Mesodermal cell (in vitro differentiated cells): Measurements from ENCODE around the gene SCGB1A1.

ENCODE experiments used
- H3K27ac ChIP-seq: 2 replicates; pipeline ENCODE4 v1.7.0; 2013; ENCODE audit warnings: mild to moderate bottlenecking, low read depth, low read length, moderate library complexity; ENCODE audit not compliant: severe bottlenecking
- H3K36me3 ChIP-seq: 2 replicates; pipeline ENCODE4 v1.7.1; 2013; ENCODE audit warnings: mild to moderate bottlenecking, low read length, moderate library complexity; ENCODE audit not compliant: control insufficient read depth, insufficient read depth
- H3K4me1 ChIP-seq: one replicate; pipeline ENCODE4 v1.7.1; 2013; ENCODE audit warnings: mild to moderate bottlenecking, low read length; ENCODE audit not compliant: insufficient read depth, control insufficient read depth, poor library complexity, severe bottlenecking
- H3K4me3 ChIP-seq: 2 replicates; pipeline ENCODE4 v1.7.0; 2013; ENCODE audit warnings: low read length, control low read depth, mild to moderate bottlenecking; ENCODE audit not compliant: insufficient read depth, poor library complexity, severe bottlenecking; ENCODE audit errors: extremely low read depth
- H3K9me3 ChIP-seq: 2 replicates; pipeline ENCODE4 v1.7.1; 2013; ENCODE audit warnings: mild to moderate bottlenecking, low read length, moderate library complexity; ENCODE audit not compliant: control insufficient read depth
- WGBS, 2 experiments: methylation state at CpG; one replicate each; pipeline ENCODE4 v1.1.5; 2013; ENCODE audit warnings: missing lambda C conversion rate in 2 of 2; ENCODE audit not compliant: insufficient coverage in 2 of 2; 5-methylcytosine and 5-hydroxymethylcytosine counted together

The SCGB1A1 gene

GRCh38 chr11:62387381-62387780 is 31.5 kb upstream of the SCGB1A1 start:
- no peak overlapping the region for H3K27ac ChIP-seq
- no peaks in the 10 kb centered on the region for H3K36me3 ChIP-seq
- H3K4me3 ChIP-seq, result no peak overlapping the region
- 80 to 92% methylated on average over 2 to 3 of the region's 3 CpGs for WGBS, 2 experiments
- H3K9me3 ChIP-seq, result no peaks in the 10 kb centered on the region
- H3K4me1 ChIP-seq, result peaks cover 4% of the 10 kb centered on the region

GRCh38 chr11:62388999-62389398 is 29.8 kb upstream of the SCGB1A1 start:
- no peaks in the 10 kb centered on the region for H3K9me3 ChIP-seq
- WGBS, 2 experiments, result 87 to 95% methylated on average over 8 to 9 of the region's 11 CpGs

GRCh38 chr11:62390237-62390636 is 28.6 kb upstream of the SCGB1A1 start:
- Histone ChIP-seq H3K9me3 (no peaks in the 10 kb centered on the region), H3K27ac (no peak overlapping the region), H3K36me3 (no peaks in the 10 kb centered on the region), H3K4me1 (peaks cover 2% of the 10 kb centered on the region), H3K4me3 (no peak overlapping the region)
- 73 to 80% methylated on average over 5 of the region's 5 CpGs for WGBS, 2 experiments

More at GRCh38 chr11:62388999-62389398, 29.8 kb upstream of the SCGB1A1 start:
- Histone ChIP-seq H3K4me3 (no peak overlapping the region), H3K27ac (no peak overlapping the region), H3K4me1 (no peaks in the 10 kb centered on the region), H3K36me3 (no peaks in the 10 kb centered on the region)

GRCh38 chr11:62390722-62391121 is 28.1 kb upstream of the SCGB1A1 start:
- no peaks in the 10 kb centered on the region for H3K36me3 ChIP-seq
- no peaks in the 10 kb centered on the region for H3K9me3 ChIP-seq
- 100% methylated on average over 1 of the region's 1 CpG for WGBS, 2 experiments
- H3K27ac ChIP-seq, result no peak overlapping the region
- no peak overlapping the region for H3K4me3 ChIP-seq
- peaks cover 5% of the 10 kb centered on the region for H3K4me1 ChIP-seq

GRCh38 chr11:62391642-62392425 is 27.0 kb upstream of the SCGB1A1 start:
- Histone ChIP-seq H3K9me3 (no peaks in the 10 kb centered on the region), H3K4me1 (peaks cover 13% of the 10 kb centered on the region), H3K4me3 (no peak overlapping the region), H3K27ac (no peak overlapping the region), H3K36me3 (no peaks in the 10 kb centered on the region)
- 88% methylated on average over 12 to 16 of the region's 16 CpGs for WGBS, 2 experiments

- Histone ChIP-seq H3K4me1 (peaks cover 13% of the 10 kb centered on the region), H3K9me3 (no peaks in the 10 kb centered on the region), H3K4me3 (no peak overlapping the region), H3K36me3 (no peaks in the 10 kb centered on the region), H3K27ac (no peak overlapping the region)
- WGBS, 2 experiments, result 88 to 100% methylated on average over 1 to 2 of the region's 3 CpGs
Measured at GRCh38 chr11:62392506-62392905, 26.3 kb upstream of the SCGB1A1 start.

GRCh38 chr11:62393061-62393611 is 25.7 kb upstream of the SCGB1A1 start:
- peaks cover 19% of the 10 kb centered on the region for H3K4me1 ChIP-seq
- H3K4me3 ChIP-seq, result no peak overlapping the region
- WGBS, 2 experiments, result 83 to 89% methylated on average over 6 to 12 of the region's 12 CpGs
- H3K9me3 ChIP-seq, result no peaks in the 10 kb centered on the region
- no peak overlapping the region for H3K27ac ChIP-seq
- no peaks in the 10 kb centered on the region for H3K36me3 ChIP-seq

GRCh38 chr11:62393735-62394134 is 25.1 kb upstream of the SCGB1A1 start:
- H3K36me3 ChIP-seq, result no peaks in the 10 kb centered on the region
- no peak overlapping the region for H3K27ac ChIP-seq
- H3K4me1 ChIP-seq, result peaks cover 25% of the 10 kb centered on the region
- H3K4me3 ChIP-seq, result no peak overlapping the region
- WGBS, 2 experiments, result 84 to 93% methylated on average over 3 of the region's 5 CpGs
- no peaks in the 10 kb centered on the region for H3K9me3 ChIP-seq

GRCh38 chr11:62394825-62395538 is 23.9 kb upstream of the SCGB1A1 start:
- 14 to 17% methylated on average over 7 to 8 of the region's 14 CpGs for WGBS, 2 experiments
- H3K27ac ChIP-seq, result peak overlapping the region; percentile 45

GRCh38 chr11:62395885-62396551 is 22.8 kb upstream of the SCGB1A1 start:
- Histone ChIP-seq H3K9me3 (no peaks in the 10 kb centered on the region), H3K4me1 (peaks cover 47% of the 10 kb centered on the region), H3K36me3 (no peaks in the 10 kb centered on the region), H3K4me3 (no peak overlapping the region), H3K27ac (no peak overlapping the region)
- 92 to 95% methylated on average over 5 to 7 of the region's 10 CpGs for WGBS, 2 experiments

More at GRCh38 chr11:62394825-62395538, 23.9 kb upstream of the SCGB1A1 start:
- Histone ChIP-seq H3K9me3 (no peaks in the 10 kb centered on the region), H3K4me3 (peak overlapping the region; percentile 6), H3K36me3 (no peaks in the 10 kb centered on the region), H3K4me1 (peaks cover 37% of the 10 kb centered on the region)
